ENCODE data around the gene FMN1. TPM values are rescaled to one million over a fixed set of nuclear protein-coding genes. Genes with fewer than 3 reads are reported as not detected.

Gene FMN1
- total and polyA plus RNA-seq, 4 donors: 0.26 to 23.4 (median 9.8) TPM

DNA sequence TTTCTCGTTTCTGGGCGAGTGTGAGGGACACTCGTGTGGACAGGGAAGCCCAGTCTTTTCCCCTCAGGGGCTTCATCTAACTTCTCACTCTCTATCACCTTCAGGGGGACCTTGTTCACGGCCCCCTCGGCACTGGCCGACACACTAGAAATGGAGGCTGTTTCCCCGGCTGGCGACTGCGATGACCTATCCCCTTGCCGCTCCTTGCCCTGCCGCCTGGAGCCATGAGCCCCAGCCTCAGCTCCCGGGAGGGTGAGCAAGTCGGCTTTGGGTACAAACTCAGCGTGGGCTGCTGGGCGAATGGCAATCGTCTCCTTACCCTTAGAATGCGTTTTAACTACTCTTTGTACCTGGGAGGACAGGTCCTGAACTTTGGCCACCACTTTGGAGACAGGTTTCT lies 41.0 kb downstream of the FMN1 start:
- no peaks in the 10 kb centered on the region for H3K4me1 ChIP-seq (ENCODE audit: control insufficient read depth in 1 of 2, insufficient read depth in 2 of 2, low read length in 2 of 2)
- no peak for DNase-seq
- H3K27ac ChIP-seq (ENCODE audit: low read depth in 1 of 2, low read length in 2 of 2): no peak overlapping the region
- 92 to 95% methylated on average over 17 of the region's 17 CpGs for WGBS, 2 donors
- H3K27me3 ChIP-seq (ENCODE audit: control insufficient read depth in 1 of 2, insufficient read depth in 2 of 2, low read length in 1 of 2): no peaks in the 10 kb centered on the region
- H3K36me3 ChIP-seq (ENCODE audit: control insufficient read depth in 1 of 2, insufficient read depth in 2 of 2, low read length in 1 of 2): no peaks in the 10 kb centered on the region
- peak; percentile 23 for ATAC-seq (ENCODE audit: low FRiP score)
- H3K9me3 ChIP-seq (ENCODE audit: control insufficient read depth, low read length): no peaks in the 10 kb centered on the region
- H3K4me3 ChIP-seq (ENCODE audit: low read length in 2 of 2): no peak overlapping the region
- intact Hi-C loops (cut with DNase I): no loop called here

DNA sequence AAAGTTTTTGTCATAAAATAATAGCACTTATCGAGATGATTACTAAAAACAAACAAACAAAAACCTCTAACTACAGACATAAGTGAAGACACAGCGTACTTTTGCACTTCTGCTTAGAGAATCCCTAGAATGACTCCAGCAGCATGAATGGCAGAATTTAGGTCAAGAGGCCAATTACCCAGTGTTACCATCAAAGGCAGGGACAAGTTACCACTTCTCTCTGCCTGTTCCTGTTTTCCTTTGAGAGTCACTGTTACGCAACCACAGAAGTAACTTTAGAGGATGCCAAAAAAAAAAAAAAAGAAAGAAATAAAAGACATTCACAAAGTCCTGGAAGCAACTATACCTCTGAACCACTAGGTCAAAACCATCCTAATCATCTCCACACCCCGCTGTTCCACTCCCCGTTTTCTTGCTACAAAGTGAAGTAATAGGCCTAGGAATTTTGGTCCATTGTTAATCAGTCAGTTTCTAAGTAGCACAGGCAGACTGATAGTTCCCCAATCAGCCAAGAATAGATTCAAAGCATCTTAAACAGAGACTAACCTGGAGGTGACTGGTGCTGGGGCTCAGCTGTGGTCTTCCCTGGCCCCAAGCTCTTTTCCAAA lies 41.9 kb downstream of the FMN1 start:
- H3K36me3 ChIP-seq (ENCODE audit: control insufficient read depth in 1 of 2, insufficient read depth in 2 of 2, low read length in 1 of 2): no peaks in the 10 kb centered on the region
- H3K27me3 ChIP-seq (ENCODE audit: control insufficient read depth in 1 of 2, insufficient read depth in 2 of 2, low read length in 1 of 2): no peaks in the 10 kb centered on the region
- H3K27ac ChIP-seq (ENCODE audit: low read depth in 1 of 2, low read length in 2 of 2): no peak overlapping the region
- ATAC-seq (ENCODE audit: low FRiP score): peak; percentile 41
- intact Hi-C loops (cut with DNase I): no loop called here
- no peaks in the 10 kb centered on the region for H3K9me3 ChIP-seq (ENCODE audit: control insufficient read depth, low read length)
- H3K4me3 ChIP-seq (ENCODE audit: low read length in 2 of 2): no peak overlapping the region
- DNase-seq: no peak
- H3K4me1 ChIP-seq (ENCODE audit: control insufficient read depth in 1 of 2, insufficient read depth in 2 of 2, low read length in 2 of 2): no peaks in the 10 kb centered on the region
- 73 to 74% methylated on average over 5 of the region's 5 CpGs for WGBS, 2 donors

DNA sequence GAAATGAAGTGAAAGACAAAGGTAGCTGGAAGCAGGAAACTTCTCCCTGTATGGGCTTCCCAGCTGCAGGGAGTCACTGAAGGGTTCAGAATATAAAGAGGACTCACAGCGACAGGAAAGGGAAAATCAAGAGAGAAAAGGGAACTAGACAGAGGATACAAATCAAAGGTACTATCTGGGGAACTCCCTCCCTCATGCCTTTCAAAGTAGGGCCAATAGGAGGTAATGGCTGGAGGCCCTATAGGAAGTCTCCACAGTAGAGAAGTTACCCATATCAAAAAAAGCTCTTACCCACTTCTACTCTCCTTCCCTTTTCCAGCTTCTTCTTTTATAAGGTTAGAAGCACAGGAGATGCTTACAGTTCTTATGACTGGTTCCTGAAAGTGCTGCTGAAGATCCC lies 43.5 kb downstream of the FMN1 start:
- intact Hi-C loops (cut with DNase I): no loop called here

DNA sequence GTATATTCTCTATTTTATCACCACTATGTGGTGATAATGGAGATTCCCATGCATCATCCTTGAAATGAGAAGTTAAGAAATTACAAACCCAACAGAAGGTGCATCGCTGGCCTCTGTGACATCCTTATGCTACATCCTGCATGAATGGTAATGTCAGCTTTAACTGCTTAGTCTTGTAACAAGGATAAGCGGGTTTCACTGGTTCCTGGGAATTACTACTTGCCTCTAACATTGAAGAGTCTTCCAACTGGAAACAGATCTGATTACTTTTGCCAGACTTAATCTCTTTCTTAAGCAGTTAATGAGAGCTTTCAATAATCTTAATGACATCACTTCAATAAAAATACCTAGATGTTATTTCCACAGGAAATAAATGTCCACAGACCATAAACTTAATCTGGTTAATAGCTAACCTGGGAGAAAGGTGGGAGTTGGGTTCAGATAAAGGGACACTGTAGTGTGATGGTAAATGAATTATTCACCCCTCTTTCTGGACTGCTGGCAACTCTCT lies 44.0 kb downstream of the FMN1 start:
- H3K4me3 ChIP-seq (ENCODE audit: low read length in 2 of 2): no peak overlapping the region
- intact Hi-C loops (cut with DNase I): no loop called here

More for the DNA sequence above, 43.5 kb downstream of the FMN1 start:
- no peaks in the 10 kb centered on the region for H3K27me3 ChIP-seq (ENCODE audit: control insufficient read depth in 1 of 2, insufficient read depth in 2 of 2, low read length in 1 of 2)
- no peak overlapping the region for H3K4me3 ChIP-seq (ENCODE audit: low read length in 2 of 2)
- no peaks in the 10 kb centered on the region for H3K4me1 ChIP-seq (ENCODE audit: control insufficient read depth in 1 of 2, insufficient read depth in 2 of 2, low read length in 2 of 2)
- DNase-seq (no peak), ATAC-seq (ENCODE audit: low FRiP score) (no peak)
- no peak overlapping the region for H3K27ac ChIP-seq (ENCODE audit: low read depth in 1 of 2, low read length in 2 of 2)
- no peaks in the 10 kb centered on the region for H3K9me3 ChIP-seq (ENCODE audit: control insufficient read depth, low read length)
- no peaks in the 10 kb centered on the region for H3K36me3 ChIP-seq (ENCODE audit: control insufficient read depth in 1 of 2, insufficient read depth in 2 of 2, low read length in 1 of 2)
- WGBS, 2 donors: 60 to 80% methylated on average over 1 of the region's 1 CpG

DNA sequence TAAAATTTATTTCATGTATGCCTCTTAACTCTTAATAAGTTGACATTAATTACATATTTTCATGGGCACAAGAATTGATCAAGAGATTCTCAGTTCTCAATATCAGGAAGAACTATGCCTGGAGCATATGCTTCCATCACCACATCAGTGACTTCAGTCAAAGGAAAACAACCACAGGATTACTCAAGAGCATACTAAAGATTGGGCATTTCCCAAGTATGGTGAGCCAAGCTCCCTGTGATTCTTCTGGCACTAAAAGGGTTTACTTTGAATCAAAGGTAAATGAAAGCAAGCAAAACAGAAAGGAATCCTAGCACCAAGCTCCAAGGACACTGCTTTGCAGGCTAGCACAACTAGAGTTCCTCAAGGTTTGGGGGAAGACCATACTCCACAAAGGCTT lies 44.6 kb downstream of the FMN1 start:
- Histone ChIP-seq H3K27ac (ENCODE audit: low read depth in 1 of 2, low read length in 2 of 2) (no peak overlapping the region), H3K27me3 (ENCODE audit: control insufficient read depth in 1 of 2, insufficient read depth in 2 of 2, low read length in 1 of 2) (no peaks in the 10 kb centered on the region), H3K36me3 (ENCODE audit: control insufficient read depth in 1 of 2, insufficient read depth in 2 of 2, low read length in 1 of 2) (no peaks in the 10 kb centered on the region), H3K4me1 (ENCODE audit: control insufficient read depth in 1 of 2, insufficient read depth in 2 of 2, low read length in 2 of 2) (no peaks in the 10 kb centered on the region), H3K9me3 (ENCODE audit: control insufficient read depth, low read length) (no peaks in the 10 kb centered on the region), H3K4me3 (ENCODE audit: low read length in 2 of 2) (no peak overlapping the region)
- intact Hi-C loops (cut with DNase I): no loop called here
- DNase-seq: no peak
- ATAC-seq (ENCODE audit: low FRiP score): no peak

More for the DNA sequence above, 44.0 kb downstream of the FMN1 start:
- ATAC-seq (ENCODE audit: low FRiP score) (no peak), DNase-seq (no peak)
- Histone ChIP-seq H3K36me3 (ENCODE audit: control insufficient read depth in 1 of 2, insufficient read depth in 2 of 2, low read length in 1 of 2) (no peaks in the 10 kb centered on the region), H3K27ac (ENCODE audit: low read depth in 1 of 2, low read length in 2 of 2) (no peak overlapping the region), H3K27me3 (ENCODE audit: control insufficient read depth in 1 of 2, insufficient read depth in 2 of 2, low read length in 1 of 2) (no peaks in the 10 kb centered on the region), H3K4me1 (ENCODE audit: control insufficient read depth in 1 of 2, insufficient read depth in 2 of 2, low read length in 2 of 2) (no peaks in the 10 kb centered on the region), H3K9me3 (ENCODE audit: control insufficient read depth, low read length) (no peaks in the 10 kb centered on the region)
- WGBS, 2 donors: 95 to 96% methylated on average over 2 of the region's 2 CpGs

DNA sequence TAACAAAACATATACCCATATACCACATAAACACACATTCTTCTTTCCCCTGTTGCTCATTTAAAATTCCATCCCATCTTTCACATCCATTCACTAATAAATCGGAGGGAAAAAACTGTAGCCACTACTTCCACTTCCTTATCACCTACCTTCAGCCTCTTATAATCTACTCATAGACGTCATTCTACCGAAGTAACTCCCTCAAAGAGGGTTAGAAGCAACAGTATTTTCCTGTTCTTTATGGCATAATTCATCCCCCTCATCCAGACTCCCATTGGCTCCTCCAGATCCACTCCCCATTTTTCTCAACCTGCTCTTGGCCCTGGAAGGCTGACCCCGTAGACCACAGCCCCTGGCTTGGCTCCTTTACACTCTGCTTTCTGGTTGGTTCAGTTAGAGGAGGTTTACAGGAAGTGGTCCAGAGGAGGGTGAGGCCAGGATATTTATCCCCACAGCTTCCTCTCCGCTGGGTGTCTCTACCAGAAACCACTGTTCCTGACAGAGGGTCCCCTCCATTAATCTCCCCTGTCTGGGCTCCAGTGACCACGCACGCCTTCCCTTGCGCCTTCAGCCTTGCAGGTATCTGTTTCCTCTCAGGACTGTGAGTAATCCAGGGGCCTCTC lies 46.3 kb downstream of the FMN1 start:
- WGBS, 2 donors: 88 to 91% methylated on average over 8 of the region's 8 CpGs
- Histone ChIP-seq H3K27ac (ENCODE audit: low read depth in 1 of 2, low read length in 2 of 2) (no peak overlapping the region), H3K36me3 (ENCODE audit: control insufficient read depth in 1 of 2, insufficient read depth in 2 of 2, low read length in 1 of 2) (no peaks in the 10 kb centered on the region), H3K9me3 (ENCODE audit: control insufficient read depth, low read length) (no peaks in the 10 kb centered on the region), H3K4me1 (ENCODE audit: control insufficient read depth in 1 of 2, insufficient read depth in 2 of 2, low read length in 2 of 2) (no peaks in the 10 kb centered on the region), H3K4me3 (ENCODE audit: low read length in 2 of 2) (no peak overlapping the region), H3K27me3 (ENCODE audit: control insufficient read depth in 1 of 2, insufficient read depth in 2 of 2, low read length in 1 of 2) (no peaks in the 10 kb centered on the region)
- intact Hi-C loops (cut with DNase I): no loop called here
- DNase-seq: no peak
- ATAC-seq (ENCODE audit: low FRiP score): no peak

DNA sequence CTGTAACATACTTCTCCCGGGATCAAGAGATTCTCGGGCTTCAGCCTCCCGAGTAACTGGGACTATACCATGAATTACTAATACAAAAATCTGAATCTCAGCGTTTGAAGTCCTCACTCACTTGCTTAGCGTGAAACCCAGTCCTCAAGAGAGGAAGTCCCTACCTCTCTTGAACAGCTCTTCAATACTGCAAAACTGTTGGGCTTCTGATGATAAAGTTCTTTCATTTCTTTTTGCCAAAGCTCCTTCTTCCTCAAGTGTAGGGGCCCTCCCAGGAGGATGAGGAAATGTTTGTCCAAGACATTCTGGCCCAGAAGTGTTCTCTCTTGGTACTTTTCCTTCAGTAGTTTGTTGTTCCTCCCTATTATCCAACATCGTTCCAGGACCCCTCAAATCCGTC lies 48.5 kb downstream of the FMN1 start:
- ATAC-seq (ENCODE audit: low FRiP score): no peak
- WGBS, 2 donors: 84 to 89% methylated on average over 7 of the region's 7 CpGs

DNA sequence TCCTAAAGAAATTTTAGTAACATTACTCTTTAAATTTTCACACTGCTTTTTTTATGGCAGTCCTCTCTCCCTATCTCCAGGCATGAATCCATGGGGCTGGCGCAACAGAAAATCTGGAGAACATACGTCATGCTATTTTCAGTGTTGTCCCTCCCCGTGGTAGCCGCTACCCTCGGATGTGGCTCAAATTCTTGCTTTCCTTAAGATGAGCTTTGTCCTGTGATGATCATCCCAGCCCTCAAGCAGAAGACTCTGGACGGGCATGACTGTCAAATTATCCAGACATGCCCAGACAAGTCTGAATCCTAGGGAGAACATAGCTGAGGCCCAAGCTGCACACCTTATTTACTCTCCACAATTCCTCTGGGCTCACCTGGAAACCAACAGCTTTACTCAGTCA lies 49.1 kb downstream of the FMN1 start:
- Histone ChIP-seq H3K4me1 (ENCODE audit: control insufficient read depth in 1 of 2, insufficient read depth in 2 of 2, low read length in 2 of 2) (no peaks in the 10 kb centered on the region), H3K27me3 (ENCODE audit: control insufficient read depth in 1 of 2, insufficient read depth in 2 of 2, low read length in 1 of 2) (no peaks in the 10 kb centered on the region), H3K27ac (ENCODE audit: low read depth in 1 of 2, low read length in 2 of 2) (no peak overlapping the region), H3K36me3 (ENCODE audit: control insufficient read depth in 1 of 2, insufficient read depth in 2 of 2, low read length in 1 of 2) (no peaks in the 10 kb centered on the region), H3K9me3 (ENCODE audit: control insufficient read depth, low read length) (no peaks in the 10 kb centered on the region), H3K4me3 (ENCODE audit: low read length in 2 of 2) (no peak overlapping the region)
- intact Hi-C loops (cut with DNase I): no loop called here
- ATAC-seq (ENCODE audit: low FRiP score) (no peak), DNase-seq (no peak)
- 79 to 89% methylated on average over 6 of the region's 6 CpGs for WGBS, 2 donors

More for the DNA sequence above, 48.5 kb downstream of the FMN1 start:
- Histone ChIP-seq H3K4me1 (ENCODE audit: control insufficient read depth in 1 of 2, insufficient read depth in 2 of 2, low read length in 2 of 2) (no peaks in the 10 kb centered on the region), H3K4me3 (ENCODE audit: low read length in 2 of 2) (no peak overlapping the region), H3K36me3 (ENCODE audit: control insufficient read depth in 1 of 2, insufficient read depth in 2 of 2, low read length in 1 of 2) (no peaks in the 10 kb centered on the region), H3K9me3 (ENCODE audit: control insufficient read depth, low read length) (no peaks in the 10 kb centered on the region), H3K27ac (ENCODE audit: low read depth in 1 of 2, low read length in 2 of 2) (no peak overlapping the region), H3K27me3 (ENCODE audit: control insufficient read depth in 1 of 2, insufficient read depth in 2 of 2, low read length in 1 of 2) (no peaks in the 10 kb centered on the region)
- DNase-seq: no peak
- intact Hi-C loops (cut with DNase I): no loop called here

DNA sequence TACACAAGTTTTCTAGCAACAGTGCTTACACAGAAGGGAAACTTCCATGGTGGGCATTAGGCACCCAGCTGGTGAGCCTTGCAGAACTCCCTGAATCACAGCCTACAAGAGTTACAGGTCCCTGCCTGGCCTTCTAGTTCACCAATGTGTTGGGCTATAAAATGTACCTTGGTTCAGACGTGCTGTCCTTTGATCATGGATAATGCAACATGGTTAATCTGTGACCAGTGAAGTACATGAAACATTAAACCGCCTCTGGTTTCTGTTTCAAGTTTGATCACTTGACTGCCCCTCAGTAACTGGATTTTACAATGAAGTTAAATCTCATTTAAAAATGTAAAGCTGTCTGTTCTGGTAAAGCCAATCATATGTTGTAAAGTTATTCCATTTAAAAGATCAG lies 51.8 kb downstream of the FMN1 start:
- no peak for ATAC-seq (ENCODE audit: low FRiP score)

More for the DNA sequence above, 51.8 kb downstream of the FMN1 start:
- H3K27me3 ChIP-seq (ENCODE audit: control insufficient read depth in 1 of 2, insufficient read depth in 2 of 2, low read length in 1 of 2): no peaks in the 10 kb centered on the region
- H3K36me3 ChIP-seq (ENCODE audit: control insufficient read depth in 1 of 2, insufficient read depth in 2 of 2, low read length in 1 of 2): no peaks in the 10 kb centered on the region
- 86 to 87% methylated on average over 2 of the region's 2 CpGs for WGBS, 2 donors
- intact Hi-C loops (cut with DNase I): no loop called here
- no peaks in the 10 kb centered on the region for H3K4me1 ChIP-seq (ENCODE audit: control insufficient read depth in 1 of 2, insufficient read depth in 2 of 2, low read length in 2 of 2)
- no peak overlapping the region for H3K4me3 ChIP-seq (ENCODE audit: low read length in 2 of 2)
- no peaks in the 10 kb centered on the region for H3K9me3 ChIP-seq (ENCODE audit: control insufficient read depth, low read length)
- no peak overlapping the region for H3K27ac ChIP-seq (ENCODE audit: low read depth in 1 of 2, low read length in 2 of 2)
- no peak for DNase-seq

Measured in aorta (tissue), 5 donors.